Measurements from ENCODE around the gene IFNAR2.

The IFNAR2 gene

GRCh38 chr21:33229784-33230544 is at the start of gene IFNAR2:
IFNAR2 (plus strand) TSS chr21:33229938; CDS start chr21:33241923, 11,985 bp downstream.
- DNase-seq: peak; percentile 78

- DNase-seq: no peak
Observed at GRCh38 chr21:33185852-33186251, 43.9 kb upstream of the IFNAR2 start.

GRCh38 chr21:33187276-33187675 is 42.5 kb upstream of the IFNAR2 start:
- no peak for DNase-seq

GRCh38 chr21:33189237-33189636 is 40.5 kb upstream of the IFNAR2 start:
- DNase-seq: no peak

GRCh38 chr21:33189824-33190223 is 39.9 kb upstream of the IFNAR2 start:
- no peak for DNase-seq

GRCh38 chr21:33196941-33197374 is 32.8 kb upstream of the IFNAR2 start:
- peak; percentile 53 for DNase-seq

GRCh38 chr21:33197496-33197895 is 32.2 kb upstream of the IFNAR2 start:
- no peak for DNase-seq

- no peak for DNase-seq
Observed at GRCh38 chr21:33198346-33199099, 31.2 kb upstream of the IFNAR2 start.

- no peak for DNase-seq
Observed at GRCh38 chr21:33199100-33199464, 30.7 kb upstream of the IFNAR2 start.

- DNase-seq: peak; percentile 82
Observed at GRCh38 chr21:33199516-33200217, 30.1 kb upstream of the IFNAR2 start.

GRCh38 chr21:33201956-33202355 is 27.8 kb upstream of the IFNAR2 start:
- no peak for DNase-seq

GRCh38 chr21:33202464-33203363 is 27.0 kb upstream of the IFNAR2 start:
- no peak for DNase-seq

GRCh38 chr21:33203371-33203724 is 26.4 kb upstream of the IFNAR2 start:
- DNase-seq: no peak

GRCh38 chr21:33205476-33205875 is 24.3 kb upstream of the IFNAR2 start:
- no peak for DNase-seq

- DNase-seq: no peak
Observed at GRCh38 chr21:33206771-33207281, 22.9 kb upstream of the IFNAR2 start.

- DNase-seq: no peak
Observed at GRCh38 chr21:33207449-33208149, 22.1 kb upstream of the IFNAR2 start.

- no peak for DNase-seq
Observed at GRCh38 chr21:33208534-33208933, 21.2 kb upstream of the IFNAR2 start.

GRCh38 chr21:33211305-33211704 is 18.4 kb upstream of the IFNAR2 start:
- no peak for DNase-seq

- DNase-seq: no peak
Observed at GRCh38 chr21:33211732-33212131, 18.0 kb upstream of the IFNAR2 start.

- DNase-seq: no peak
Observed at GRCh38 chr21:33212159-33212851, 17.4 kb upstream of the IFNAR2 start.

GRCh38 chr21:33214056-33214455 is 15.7 kb upstream of the IFNAR2 start:
- DNase-seq: no peak
